MCF 10A (cell line): ENCODE measurements around the gene HMCES. TPM values are rescaled to one million over a fixed set of nuclear protein-coding genes. Genes with fewer than 3 reads are reported as not detected.

Experiments
- BruUV-seq: library from RNA; stranded (reverse); fragments of 400-500 nt; replicated peaks from 2 replicates; lab custom pipeline; 2021; lab: Mats Ljungman, UMichigan
- CTCF ChIA-PET: fragments of 300-600 bp; sonication (Branson Sonifier 250); formaldehyde crosslinking; extraction: SDS; loops from one replicate; lab custom pipeline; 2021; ENCODE audit warnings: antibody characterized with exemption, inconsistent platforms; lab: Yijun Ruan, JAX
- POLR2A ChIA-PET: fragments of 300-600, 350-650 bp; sonication (Branson Sonifier 250); formaldehyde crosslinking; extraction: SDS; loops from one replicate; lab custom pipeline; 2020; ENCODE audit warnings: antibody characterized with exemption, inconsistent platforms; lab: Yijun Ruan, JAX
- DNase-seq: peaks from one replicate; pipeline ENCODE4 v3.0.0-alpha.2; 2018; ENCODE audit not compliant: unreplicated experiment
- H3K27ac Mint-ChIP-seq: one replicate; pipeline ENCODE4 v1.8.0; 2022; ENCODE audit warnings: mild to moderate bottlenecking, low read depth, mixed read lengths; ENCODE audit not compliant: unreplicated experiment
- H3K27me3 Mint-ChIP-seq: one replicate; pipeline ENCODE4 v1.8.0; 2022; ENCODE audit warnings: mixed read lengths; ENCODE audit not compliant: insufficient read depth, unreplicated experiment
- H3K36me3 Mint-ChIP-seq: one replicate; pipeline ENCODE4 v1.8.0; 2022; ENCODE audit warnings: mild to moderate bottlenecking, moderate library complexity, mixed read lengths; ENCODE audit not compliant: insufficient read depth, unreplicated experiment
- H3K4me1 Mint-ChIP-seq: one replicate; pipeline ENCODE4 v1.8.0; 2022; ENCODE audit warnings: mixed read lengths; ENCODE audit not compliant: insufficient read depth, unreplicated experiment
- H3K4me3 Mint-ChIP-seq: one replicate; pipeline ENCODE4 v1.8.0; 2022; ENCODE audit warnings: mild to moderate bottlenecking, moderate library complexity, mixed read lengths; ENCODE audit not compliant: unreplicated experiment
- H3K9me3 Mint-ChIP-seq: one replicate; pipeline ENCODE4 v1.8.0; 2022; ENCODE audit warnings: mixed read lengths; ENCODE audit not compliant: unreplicated experiment
- intact Hi-C: fragments of 100-400 bp; cut with micrococcal nuclease; formaldehyde crosslinking; loops from 2 replicates; pipeline ENCODE4 v1.14.1; 2022
- total RNA-seq: library from RNA; stranded (reverse); gene quantifications from 2 replicates; pipeline ENCODE4 v1.2.3, GENCODE V29; 2022
- TF ChIP-seq, protein P1 (sequence below): fragments of 200-600 bp; IDR thresholded peaks from one replicate; pipeline ENCODE4 v1.8.0; 2022; ENCODE audit warnings: antibody characterized with exemption, mild to moderate bottlenecking; ENCODE audit not compliant: unreplicated experiment

Gene HMCES
- total RNA-seq, 1 experiment from 2014 or later: 42.8 TPM

- peak; percentile 59 for DNase-seq
- H3K9me3 Mint-ChIP-seq: no peaks in the 10 kb centered on the region
- TF ChIP-seq, protein P1, sequence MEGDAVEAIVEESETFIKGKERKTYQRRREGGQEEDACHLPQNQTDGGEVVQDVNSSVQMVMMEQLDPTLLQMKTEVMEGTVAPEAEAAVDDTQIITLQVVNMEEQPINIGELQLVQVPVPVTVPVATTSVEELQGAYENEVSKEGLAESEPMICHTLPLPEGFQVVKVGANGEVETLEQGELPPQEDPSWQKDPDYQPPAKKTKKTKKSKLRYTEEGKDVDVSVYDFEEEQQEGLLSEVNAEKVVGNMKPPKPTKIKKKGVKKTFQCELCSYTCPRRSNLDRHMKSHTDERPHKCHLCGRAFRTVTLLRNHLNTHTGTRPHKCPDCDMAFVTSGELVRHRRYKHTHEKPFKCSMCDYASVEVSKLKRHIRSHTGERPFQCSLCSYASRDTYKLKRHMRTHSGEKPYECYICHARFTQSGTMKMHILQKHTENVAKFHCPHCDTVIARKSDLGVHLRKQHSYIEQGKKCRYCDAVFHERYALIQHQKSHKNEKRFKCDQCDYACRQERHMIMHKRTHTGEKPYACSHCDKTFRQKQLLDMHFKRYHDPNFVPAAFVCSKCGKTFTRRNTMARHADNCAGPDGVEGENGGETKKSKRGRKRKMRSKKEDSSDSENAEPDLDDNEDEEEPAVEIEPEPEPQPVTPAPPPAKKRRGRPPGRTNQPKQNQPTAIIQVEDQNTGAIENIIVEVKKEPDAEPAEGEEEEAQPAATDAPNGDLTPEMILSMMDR: no peak
- peaks cover 20% of the 10 kb centered on the region for H3K36me3 Mint-ChIP-seq
- H3K27me3 Mint-ChIP-seq: no peaks in the 10 kb centered on the region
- peak overlapping the region; percentile 75 for H3K27ac Mint-ChIP-seq
- ChIA-PET POLR2A (interaction anchor here (0.8 to 1.5 kb wide), 4 partner anchors 9 to 28 kb away, joined by 3 to 6 read pairs (median 4); no protein-coding TSS in a partner anchor), CTCF (interaction anchor here (0.6 to 1.1 kb wide), 3 partner anchors 17 to 712 kb away, joined by 3 to 5 read pairs (median 3); partner anchors contain the start of gene ISY1)
- intact Hi-C loops: no loop called here
- no TSS peak for BruUV-seq
- H3K4me1 Mint-ChIP-seq: peaks cover 10% of the 10 kb centered on the region
- no peak overlapping the region for H3K4me3 Mint-ChIP-seq
These were observed 4.2 kb downstream of the HMCES start for GRCh38 chr3:129282727-129283327.

GRCh38 chr3:129286081-129286480 is 7.4 kb downstream of the HMCES start:
- TF ChIP-seq, protein P1: no peak
- Mint-ChIP-seq H3K27me3 (no peaks in the 10 kb centered on the region), H3K4me3 (no peak overlapping the region), H3K4me1 (peaks cover 10% of the 10 kb centered on the region), H3K9me3 (no peaks in the 10 kb centered on the region), H3K27ac (no peak overlapping the region), H3K36me3 (peaks cover 30% of the 10 kb centered on the region)
- intact Hi-C loops: no loop called here
- ChIA-PET CTCF (interaction anchor here (0.6 kb wide), 1 partner anchor 9 kb away, joined by 3 read pairs; no protein-coding TSS in a partner anchor), POLR2A (no interaction called here)
- no TSS peak for BruUV-seq
- DNase-seq: no peak

GRCh38 chr3:129288446-129288845 is 9.8 kb downstream of the HMCES start:
- H3K27ac Mint-ChIP-seq: no peak overlapping the region

More at GRCh38 chr3:129288446-129288845, 9.8 kb downstream of the HMCES start:
- no peaks in the 10 kb centered on the region for H3K4me1 Mint-ChIP-seq
- H3K27me3 Mint-ChIP-seq: no peaks in the 10 kb centered on the region
- CTCF ChIA-PET: interaction anchor here (1.0 kb wide), 1 partner anchor 9 kb away, joined by 3 read pairs; no protein-coding TSS in a partner anchor
- BruUV-seq: no TSS peak
- no peaks in the 10 kb centered on the region for H3K9me3 Mint-ChIP-seq
- POLR2A ChIA-PET: interaction anchor here (0.9 to 1.4 kb wide), 2 partner anchors 8 to 21 kb away, joined by 3 read pairs; no protein-coding TSS in a partner anchor
- peaks cover 41% of the 10 kb centered on the region for H3K36me3 Mint-ChIP-seq
- TF ChIP-seq, protein P1: no peak
- H3K4me3 Mint-ChIP-seq: no peak overlapping the region
- intact Hi-C loops: no loop called here
- no peak for DNase-seq
